AG04449 (cell line): ENCODE data around the gene RND3.

ENCODE experiments used
- CTCF ChIA-PET: fragments of 350-600 bp; formaldehyde crosslinking; extraction: SDS; loops from one replicate; lab custom pipeline; 2021; ENCODE audit warnings: antibody characterized with exemption; lab: Yijun Ruan, JAX
- POLR2A ChIA-PET: fragments of 400-600, 350-600 bp; formaldehyde crosslinking; extraction: SDS; loops from one replicate; lab custom pipeline; 2020; ENCODE audit warnings: antibody characterized with exemption, inconsistent platforms; lab: Yijun Ruan, JAX
- DNase-seq: peaks from one replicate; pipeline ENCODE4 v3.0.0-alpha.2; 2010; ENCODE audit warnings: low read depth, low spot score
- H3K4me3 ChIP-seq: 2 replicates; pipeline ENCODE4 v1.5.1; 2011; ENCODE audit warnings: low read depth, mild to moderate bottlenecking, control low read depth, low read length
- TF ChIP-seq, protein P1 (sequence below): IDR thresholded peaks from one replicate; pipeline ENCODE4 v1.5.1; 2011; ENCODE audit warnings: mild to moderate bottlenecking, moderate library complexity, low read length, control low read depth, inconsistent platforms; ENCODE audit not compliant: insufficient read depth; ENCODE audit errors: missing control alignments

The RND3 gene

DNA sequence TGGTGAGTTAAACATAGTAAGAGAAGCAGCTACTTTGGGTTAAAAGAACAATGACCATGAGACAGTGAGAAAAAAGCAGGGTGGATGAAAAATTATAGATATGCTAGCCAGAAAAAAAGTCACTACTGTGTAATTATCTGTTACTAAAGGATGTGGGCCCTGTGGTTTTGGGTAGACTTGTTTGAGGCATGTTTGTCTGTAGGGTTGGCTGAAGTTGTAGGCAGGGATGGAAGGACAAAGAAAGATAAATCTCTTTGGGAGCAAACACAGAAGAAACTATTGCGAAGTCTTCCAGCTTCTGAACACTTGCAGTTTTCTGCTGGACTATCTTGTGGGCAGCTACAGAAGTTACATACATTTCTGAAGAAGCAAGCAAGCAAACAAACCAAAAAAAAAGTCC is 28.2 kb downstream of the RND3 start:
- no peak overlapping the region for H3K4me3 ChIP-seq
- CTCF ChIA-PET = no interaction called here
- peak; percentile 37 for DNase-seq
- POLR2A ChIA-PET = no interaction called here
- TF ChIP-seq, protein P1, sequence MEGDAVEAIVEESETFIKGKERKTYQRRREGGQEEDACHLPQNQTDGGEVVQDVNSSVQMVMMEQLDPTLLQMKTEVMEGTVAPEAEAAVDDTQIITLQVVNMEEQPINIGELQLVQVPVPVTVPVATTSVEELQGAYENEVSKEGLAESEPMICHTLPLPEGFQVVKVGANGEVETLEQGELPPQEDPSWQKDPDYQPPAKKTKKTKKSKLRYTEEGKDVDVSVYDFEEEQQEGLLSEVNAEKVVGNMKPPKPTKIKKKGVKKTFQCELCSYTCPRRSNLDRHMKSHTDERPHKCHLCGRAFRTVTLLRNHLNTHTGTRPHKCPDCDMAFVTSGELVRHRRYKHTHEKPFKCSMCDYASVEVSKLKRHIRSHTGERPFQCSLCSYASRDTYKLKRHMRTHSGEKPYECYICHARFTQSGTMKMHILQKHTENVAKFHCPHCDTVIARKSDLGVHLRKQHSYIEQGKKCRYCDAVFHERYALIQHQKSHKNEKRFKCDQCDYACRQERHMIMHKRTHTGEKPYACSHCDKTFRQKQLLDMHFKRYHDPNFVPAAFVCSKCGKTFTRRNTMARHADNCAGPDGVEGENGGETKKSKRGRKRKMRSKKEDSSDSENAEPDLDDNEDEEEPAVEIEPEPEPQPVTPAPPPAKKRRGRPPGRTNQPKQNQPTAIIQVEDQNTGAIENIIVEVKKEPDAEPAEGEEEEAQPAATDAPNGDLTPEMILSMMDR = no peak

DNA sequence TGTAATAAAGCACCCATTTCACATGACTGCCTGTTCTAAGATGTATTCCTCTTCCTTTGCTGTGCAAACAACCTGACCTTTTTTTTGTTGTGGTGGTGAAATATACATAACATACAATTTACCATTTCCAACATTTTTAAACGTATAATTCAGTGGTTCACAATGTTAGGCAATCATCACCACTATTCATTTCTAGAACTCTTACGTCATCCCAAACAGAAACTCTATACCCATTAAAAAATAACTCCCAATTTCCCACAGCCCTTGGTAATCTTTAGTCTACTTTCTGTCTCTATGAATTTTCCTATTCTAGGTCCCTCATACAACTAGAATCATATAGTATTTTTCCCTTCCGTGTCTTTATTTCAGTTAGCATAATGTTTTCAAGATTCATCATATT is 36.7 kb downstream of the RND3 start:
- DNase-seq = no peak
- ChIA-PET POLR2A (no interaction called here), CTCF (no interaction called here)
- TF ChIP-seq, protein P1 = no peak
- H3K4me3 ChIP-seq = no peak overlapping the region

- H3K4me3 ChIP-seq = no peak overlapping the region
- DNase-seq = no peak
- POLR2A ChIA-PET = no interaction called here
- CTCF ChIA-PET = no interaction called here
- TF ChIP-seq, protein P1 = no peak
These were observed 37.6 kb downstream of the RND3 start for GRCh38 chr2:150449856-150450255.

GRCh38 chr2:150445398-150445797 is 42.1 kb downstream of the RND3 start:
- POLR2A ChIA-PET = no interaction called here
- H3K4me3 ChIP-seq = no peak overlapping the region
- TF ChIP-seq, protein P1 = no peak
- DNase-seq = no peak
- CTCF ChIA-PET = no interaction called here

DNA sequence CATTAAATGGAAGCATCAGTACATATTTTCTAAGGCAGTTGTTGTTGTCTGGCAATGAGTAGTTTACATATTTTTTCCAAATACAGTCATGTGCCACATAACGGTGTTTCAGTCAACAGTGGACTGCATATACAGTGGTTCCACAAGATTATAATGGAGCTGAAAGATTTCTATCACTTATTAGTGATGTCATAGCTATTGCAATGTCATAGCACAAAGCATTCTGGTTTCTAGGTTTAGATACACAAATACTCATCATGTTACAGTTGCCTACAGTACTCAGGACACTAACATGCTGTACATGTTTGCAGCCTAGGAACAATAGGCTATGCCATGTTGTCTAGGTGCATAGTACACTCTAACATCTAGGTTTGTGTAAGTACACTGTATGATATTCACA is 45.0 kb downstream of the RND3 start:
- no peak for DNase-seq
- POLR2A ChIA-PET = no interaction called here
- no peak overlapping the region for H3K4me3 ChIP-seq
- CTCF ChIA-PET = interaction anchor here (1.0 kb wide), 1 partner anchor 9 kb away, joined by 3 read pairs; no protein-coding TSS in a partner anchor
- TF ChIP-seq, protein P1 = no peak

DNA sequence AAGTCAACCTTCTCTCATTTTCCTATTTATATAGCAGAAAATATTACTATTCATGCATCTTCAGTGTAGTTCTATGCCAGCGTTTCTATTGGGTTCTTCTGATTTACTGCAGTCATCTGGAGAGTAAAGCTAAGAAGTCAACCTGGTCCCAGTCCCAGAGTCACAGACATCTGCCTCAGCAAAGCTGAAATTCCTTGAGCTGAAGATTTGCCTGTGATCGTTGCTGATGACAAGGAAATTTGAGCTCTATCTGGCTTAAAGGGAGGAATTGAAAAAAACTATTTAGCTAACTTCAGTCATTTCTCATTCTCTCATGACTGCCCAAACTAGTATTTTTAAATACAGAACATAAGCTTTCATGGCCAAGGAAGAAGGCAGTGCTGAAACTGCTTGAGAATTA is 45.7 kb downstream of the RND3 start:
- no peak overlapping the region for H3K4me3 ChIP-seq
- ChIA-PET POLR2A (no interaction called here), CTCF (interaction anchor here (1.0 kb wide), 1 partner anchor 9 kb away, joined by 3 read pairs; no protein-coding TSS in a partner anchor)
- TF ChIP-seq, protein P1 = no peak
- DNase-seq = no peak
